Thyroid gland (tissue), 4 donors: ENCODE measurements around the gene MTF1. TPM values are rescaled to one million over a fixed set of nuclear protein-coding genes. Genes with fewer than 3 reads are reported as not detected.

Experiments
- DNase-seq, 2 donors: peaks; one replicate each; pipeline ENCODE4 v3.0.0-alpha.2; 2019
- H3K27ac ChIP-seq, 3 donors: fragments of 200-600 bp; sonication (generic); 1 replicate in 2 of 3; 2 replicates in 1 of 3; pipeline ENCODE4 v1.5.1; 2016 to 2019; ENCODE audit warnings: mild to moderate bottlenecking in 1 of 3, moderate library complexity in 1 of 3
- H3K27me3 ChIP-seq: fragments of 200-600 bp; sonication (generic); one replicate; pipeline ENCODE4 v1.5.1; 2019
- H3K36me3 ChIP-seq, 2 donors: fragments of 200-600 bp; sonication (generic); one replicate each; pipeline ENCODE4 v1.5.1; 2016 to 2019
- H3K4me1 ChIP-seq, 2 donors: fragments of 200-600 bp; sonication (generic); one replicate each; pipeline ENCODE4 v1.5.1; 2017 to 2019
- H3K4me3 ChIP-seq, 3 donors: fragments of 200-600 bp; sonication (generic); replicated peaks in 1 of 3; 1 replicate in 2 of 3; 2 replicates in 1 of 3; pipeline ENCODE4 v1.5.1; 2016; ENCODE audit warnings: mild to moderate bottlenecking in 1 of 3
- H3K9me3 ChIP-seq: fragments of 200-600 bp; sonication (generic); one replicate; pipeline ENCODE4 v1.5.1; 2017
- POLR2A ChIP-seq, 2 donors: fragments of 450-650 bp; IDR thresholded peaks; one replicate each; pipeline ENCODE4 v1.6.1; 2017; ENCODE audit warnings: antibody characterized with exemption in 2 of 2, mild to moderate bottlenecking in 2 of 2, moderate library complexity in 1 of 2
- WGBS, 2 donors: methylation state at CpG; one replicate each; pipeline ENCODE4 v1.1.5; 2017; 5-methylcytosine and 5-hydroxymethylcytosine counted together
- intact Hi-C: fragments of 100-400 bp; cut with DNase I; formaldehyde crosslinking; loops from one replicate; pipeline ENCODE4 v1.15.1; 2023
- total RNA-seq, 4 donors: library from RNA; depleted of rRNA; stranded (reverse); fragments of >200 nt; gene quantifications; one replicate each; pipeline ENCODE4 v1.2.3, GENCODE V29; 2016
- TF ChIP-seq, protein P1 (sequence below), 6 experiments: fragments of 200-600 bp in 3 of 6; fragments of 450-650 bp in 3 of 6; sonication (generic) in 3 of 6; IDR thresholded peaks; one replicate each; pipeline ENCODE4 v1.5.1; 2016 to 2019; ENCODE audit warnings: antibody characterized with exemption in 6 of 6, mild to moderate bottlenecking in 2 of 6, inconsistent platforms in 1 of 6, moderate library complexity in 1 of 6

The MTF1 gene
- total RNA-seq, 4 donors from 2014 or later = 4.0 to 6.9 (median 5.7) TPM

DNA sequence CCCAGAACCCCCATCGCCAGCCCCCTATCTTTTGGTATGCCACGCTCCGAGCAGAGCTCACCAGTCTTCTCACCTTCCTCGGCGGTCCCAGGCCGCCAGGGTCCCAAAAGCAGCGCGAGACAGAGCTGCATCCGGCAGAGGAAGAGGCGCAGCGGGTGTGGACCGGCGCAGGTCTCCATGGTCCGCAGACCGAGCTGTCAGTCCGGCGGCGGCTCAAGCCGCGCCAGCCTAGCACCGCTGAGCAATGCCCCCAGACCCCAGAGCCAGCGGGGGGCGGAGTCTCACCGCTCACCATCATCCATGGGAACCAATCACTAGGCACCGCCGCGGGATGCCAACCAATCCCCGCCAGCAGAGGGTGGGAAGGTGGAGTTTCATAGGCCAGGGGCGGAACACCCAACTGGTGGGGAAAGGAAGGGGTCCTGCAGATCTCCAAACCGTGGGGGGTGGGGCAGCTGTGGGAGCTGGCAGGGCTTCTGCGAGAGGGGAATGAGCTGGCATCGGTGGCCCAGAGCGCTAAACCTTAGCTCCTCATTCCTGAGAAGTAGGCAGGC is 94.4 kb downstream of the MTF1 start, which contains the start of gene EPHA10:
Gene EPHA10 (minus strand): TSS at position 233 of the 554 bp plus-strand sequence. CDS start 54 bp downstream, at position 179.
- no peaks in the 10 kb centered on the region for H3K36me3 ChIP-seq
- H3K9me3 ChIP-seq = no peaks in the 10 kb centered on the region
- intact Hi-C loops = no loop called here
- no peak for TF ChIP-seq POLR2A (IDR thresholded peaks at IDR 0.05)
- TF ChIP-seq, protein P1, sequence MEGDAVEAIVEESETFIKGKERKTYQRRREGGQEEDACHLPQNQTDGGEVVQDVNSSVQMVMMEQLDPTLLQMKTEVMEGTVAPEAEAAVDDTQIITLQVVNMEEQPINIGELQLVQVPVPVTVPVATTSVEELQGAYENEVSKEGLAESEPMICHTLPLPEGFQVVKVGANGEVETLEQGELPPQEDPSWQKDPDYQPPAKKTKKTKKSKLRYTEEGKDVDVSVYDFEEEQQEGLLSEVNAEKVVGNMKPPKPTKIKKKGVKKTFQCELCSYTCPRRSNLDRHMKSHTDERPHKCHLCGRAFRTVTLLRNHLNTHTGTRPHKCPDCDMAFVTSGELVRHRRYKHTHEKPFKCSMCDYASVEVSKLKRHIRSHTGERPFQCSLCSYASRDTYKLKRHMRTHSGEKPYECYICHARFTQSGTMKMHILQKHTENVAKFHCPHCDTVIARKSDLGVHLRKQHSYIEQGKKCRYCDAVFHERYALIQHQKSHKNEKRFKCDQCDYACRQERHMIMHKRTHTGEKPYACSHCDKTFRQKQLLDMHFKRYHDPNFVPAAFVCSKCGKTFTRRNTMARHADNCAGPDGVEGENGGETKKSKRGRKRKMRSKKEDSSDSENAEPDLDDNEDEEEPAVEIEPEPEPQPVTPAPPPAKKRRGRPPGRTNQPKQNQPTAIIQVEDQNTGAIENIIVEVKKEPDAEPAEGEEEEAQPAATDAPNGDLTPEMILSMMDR (IDR thresholded peaks at IDR 0.05) = no peak
- no peak within 1 kb of the TSS for H3K4me3 ChIP-seq
- WGBS, 2 donors = 1 to 4% methylated on average over 5 to 19 of the region's 33 CpGs
- H3K27me3 ChIP-seq = peaks cover 10% of the 10 kb centered on the region
- no peak within 1 kb of the TSS for H3K27ac ChIP-seq
- no peaks in the 10 kb centered on the region for H3K4me1 ChIP-seq
- no peak for DNase-seq

DNA sequence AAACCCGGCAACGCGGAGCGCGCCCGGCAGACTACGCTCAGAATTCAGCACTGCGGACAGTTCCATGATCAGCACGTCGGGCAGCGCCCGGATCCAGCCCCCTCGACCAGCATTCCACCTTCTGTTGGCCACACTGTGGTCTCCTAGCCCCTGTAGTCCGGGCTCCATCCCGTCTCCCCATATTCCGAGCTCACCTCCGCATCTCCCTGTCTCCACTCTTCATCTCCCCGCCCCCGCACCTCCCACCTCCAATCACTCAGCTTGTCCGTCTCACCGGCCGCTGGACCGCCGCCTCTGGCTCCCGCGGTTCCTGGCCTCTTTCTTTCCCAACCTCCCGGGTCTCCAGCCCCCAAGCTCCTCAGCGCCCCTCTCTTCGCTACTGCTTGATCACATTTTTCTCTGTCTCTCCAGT is 95.0 kb downstream of the MTF1 start:
- Histone ChIP-seq H3K27me3 (peaks cover 10% of the 10 kb centered on the region), H3K4me1 (no peaks in the 10 kb centered on the region), H3K36me3 (no peaks in the 10 kb centered on the region), H3K27ac (no peak overlapping the region), H3K9me3 (no peaks in the 10 kb centered on the region), H3K4me3 (no peak overlapping the region)
- 5% methylated on average over 27 of the region's 29 CpGs for WGBS, 2 donors
- no peak for TF ChIP-seq POLR2A (IDR thresholded peaks at IDR 0.05)
- TF ChIP-seq, protein P1 (IDR thresholded peaks at IDR 0.05) = no peak
- intact Hi-C loops = no loop called here
- DNase-seq = peak; percentile 15 to 30

DNA sequence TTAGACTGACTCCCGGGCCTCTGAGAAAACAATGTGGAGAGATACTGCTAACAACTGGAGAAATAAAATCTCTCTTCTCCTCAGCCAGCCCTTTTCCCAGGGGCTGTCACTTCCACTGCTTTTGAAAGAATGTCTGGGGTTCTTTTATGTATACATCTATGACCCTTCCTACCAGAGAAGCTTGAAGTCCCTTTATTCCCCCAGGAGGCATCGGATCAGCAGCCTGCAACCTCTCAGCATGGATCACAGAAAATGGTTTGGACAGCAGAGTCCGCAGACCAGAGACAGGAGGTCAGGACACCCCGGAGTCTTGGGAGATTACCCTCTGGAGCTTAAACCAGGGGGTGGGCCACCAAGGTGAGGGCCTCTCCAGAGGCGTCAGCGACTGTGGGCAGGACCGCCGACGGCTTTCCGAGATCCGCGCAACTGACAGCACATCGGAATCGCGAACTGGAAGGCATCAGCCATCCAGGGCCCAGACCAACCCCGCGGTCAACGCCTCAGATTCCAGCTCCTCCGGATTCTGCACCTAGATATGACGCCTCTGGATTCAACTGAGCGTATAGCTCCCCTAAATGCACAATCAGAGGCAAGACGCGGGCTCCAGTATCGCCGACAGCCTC is 95.5 kb downstream of the MTF1 start:
- TF ChIP-seq, protein P1 (IDR thresholded peaks at IDR 0.05) = no peak
- no peak for TF ChIP-seq POLR2A (IDR thresholded peaks at IDR 0.05)
- no peak for DNase-seq
- no peaks in the 10 kb centered on the region for H3K36me3 ChIP-seq
- H3K9me3 ChIP-seq = no peaks in the 10 kb centered on the region
- intact Hi-C loops = no loop called here
- H3K4me1 ChIP-seq = no peaks in the 10 kb centered on the region
- H3K27me3 ChIP-seq = peaks cover 10% of the 10 kb centered on the region
- WGBS, 2 donors = 18 to 22% methylated on average over 20 to 22 of the region's 25 CpGs
- H3K27ac ChIP-seq = no peak overlapping the region
- no peak overlapping the region for H3K4me3 ChIP-seq

DNA sequence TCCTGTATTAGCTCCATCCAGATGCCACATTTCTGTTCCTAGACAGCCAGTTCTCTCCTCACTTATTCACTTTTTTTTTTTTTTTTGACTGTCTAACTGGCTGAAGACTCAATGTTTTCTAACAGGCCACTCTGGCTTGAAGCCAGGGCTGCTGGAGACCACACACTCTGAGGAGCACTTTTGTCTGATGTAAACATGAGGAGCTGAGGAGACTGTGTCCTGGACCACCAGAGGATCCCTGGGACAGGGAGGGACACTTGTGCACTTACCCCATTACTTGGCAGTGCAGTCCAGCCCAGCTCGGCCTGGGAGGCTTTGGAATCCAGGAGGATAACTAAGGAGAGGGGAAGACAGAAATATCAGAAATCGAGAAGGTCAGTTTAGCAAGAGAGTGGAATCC is 96.9 kb downstream of the MTF1 start:
- no peak for TF ChIP-seq POLR2A (IDR thresholded peaks at IDR 0.05)
- TF ChIP-seq, protein P1 (IDR thresholded peaks at IDR 0.05) = no peak
- intact Hi-C loops = no loop called here
- Histone ChIP-seq H3K4me1 (no peaks in the 10 kb centered on the region), H3K4me3 (no peak overlapping the region), H3K9me3 (no peaks in the 10 kb centered on the region), H3K27me3 (peaks cover 10% of the 10 kb centered on the region), H3K36me3 (no peaks in the 10 kb centered on the region), H3K27ac (no peak overlapping the region)
- no peak for DNase-seq
- WGBS, 2 donors = 67 to 73% methylated on average over 2 of the region's 2 CpGs

DNA sequence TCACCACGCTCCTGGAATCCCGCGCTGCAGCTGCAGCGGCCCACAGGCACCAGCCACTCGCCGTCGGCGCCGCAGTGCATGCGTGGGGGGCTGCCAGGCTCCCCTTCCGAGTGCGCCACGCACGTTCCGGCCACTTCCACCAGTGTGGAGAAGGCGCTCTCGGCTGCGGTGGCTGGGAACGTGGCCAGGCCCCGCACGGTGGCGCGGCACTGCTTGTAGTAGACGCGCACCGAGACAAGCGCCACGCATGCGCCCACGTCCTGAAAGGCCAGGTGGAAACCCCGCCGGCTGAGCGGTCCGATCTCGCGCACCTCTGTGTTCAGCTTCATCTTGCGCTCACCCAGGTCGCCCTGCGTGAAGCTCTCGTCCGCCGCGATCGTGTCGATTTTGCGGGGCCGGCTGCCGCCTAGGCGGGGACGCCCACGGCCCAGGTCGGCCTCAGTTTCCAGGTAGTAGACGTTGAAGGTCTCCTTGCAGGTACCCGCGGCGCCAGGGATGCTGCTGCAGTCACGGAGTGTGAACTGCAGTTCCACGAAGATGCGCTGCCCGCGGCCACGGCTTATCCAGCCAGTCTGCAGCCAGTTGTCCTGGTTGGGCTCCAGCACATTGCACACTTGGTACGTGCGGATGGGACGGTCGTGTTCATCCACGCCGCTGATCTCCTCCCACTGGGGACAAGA is 97.8 kb downstream of the MTF1 start:
- no peaks in the 10 kb centered on the region for H3K9me3 ChIP-seq
- no peaks in the 10 kb centered on the region for H3K36me3 ChIP-seq
- no peaks in the 10 kb centered on the region for H3K4me1 ChIP-seq
- H3K27me3 ChIP-seq = peaks cover 10% of the 10 kb centered on the region
- H3K4me3 ChIP-seq = no peak overlapping the region
- DNase-seq = no peak
- TF ChIP-seq, protein P1 (IDR thresholded peaks at IDR 0.05) = no peak
- TF ChIP-seq POLR2A (IDR thresholded peaks at IDR 0.05) = no peak
- intact Hi-C loops = no loop called here
- no peak overlapping the region for H3K27ac ChIP-seq
- WGBS, 2 donors = 57 to 66% methylated on average over 20 to 30 of the region's 68 CpGs
